ENCODE measurements around the gene DHX30.
A peak's percentile ranks its signal among the peaks of the same experiment; 100 is the strongest.

Gene DHX30

DNA sequence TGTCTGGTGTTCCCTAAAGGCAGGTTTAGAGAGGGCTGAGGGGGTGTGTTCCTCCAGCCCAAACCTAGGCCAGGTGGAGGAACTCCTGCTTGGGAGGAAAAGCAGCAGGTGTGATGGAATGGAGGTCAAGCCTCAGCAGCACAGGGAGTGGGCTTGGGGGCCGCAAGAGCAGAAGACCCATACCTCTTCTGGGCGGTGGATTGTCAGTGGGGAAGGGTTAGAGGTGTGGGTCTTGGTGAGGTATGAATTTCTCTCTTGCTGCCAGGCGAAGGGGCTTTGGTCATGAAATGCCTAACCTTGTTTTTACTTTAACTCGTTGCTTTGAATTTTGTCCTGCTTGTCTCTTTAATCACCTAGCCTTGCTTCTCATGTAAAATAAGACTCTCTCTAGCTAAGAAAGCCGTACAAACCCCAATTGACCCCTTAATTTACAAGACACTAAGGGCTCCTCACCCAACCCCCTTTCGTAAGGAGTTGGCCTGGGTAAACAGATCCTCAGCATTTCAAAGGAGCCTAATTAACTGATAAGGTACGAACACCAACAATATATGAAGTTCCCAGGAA is 38.9 kb downstream of the DHX30 start:
- H3K4me3 ChIP-seq (ENCODE audit: low read length), result no peak overlapping the region
- TF ChIP-seq, protein P1, sequence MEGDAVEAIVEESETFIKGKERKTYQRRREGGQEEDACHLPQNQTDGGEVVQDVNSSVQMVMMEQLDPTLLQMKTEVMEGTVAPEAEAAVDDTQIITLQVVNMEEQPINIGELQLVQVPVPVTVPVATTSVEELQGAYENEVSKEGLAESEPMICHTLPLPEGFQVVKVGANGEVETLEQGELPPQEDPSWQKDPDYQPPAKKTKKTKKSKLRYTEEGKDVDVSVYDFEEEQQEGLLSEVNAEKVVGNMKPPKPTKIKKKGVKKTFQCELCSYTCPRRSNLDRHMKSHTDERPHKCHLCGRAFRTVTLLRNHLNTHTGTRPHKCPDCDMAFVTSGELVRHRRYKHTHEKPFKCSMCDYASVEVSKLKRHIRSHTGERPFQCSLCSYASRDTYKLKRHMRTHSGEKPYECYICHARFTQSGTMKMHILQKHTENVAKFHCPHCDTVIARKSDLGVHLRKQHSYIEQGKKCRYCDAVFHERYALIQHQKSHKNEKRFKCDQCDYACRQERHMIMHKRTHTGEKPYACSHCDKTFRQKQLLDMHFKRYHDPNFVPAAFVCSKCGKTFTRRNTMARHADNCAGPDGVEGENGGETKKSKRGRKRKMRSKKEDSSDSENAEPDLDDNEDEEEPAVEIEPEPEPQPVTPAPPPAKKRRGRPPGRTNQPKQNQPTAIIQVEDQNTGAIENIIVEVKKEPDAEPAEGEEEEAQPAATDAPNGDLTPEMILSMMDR (IDR thresholded peaks at IDR 0.05; ENCODE audit: insufficient read depth, low read depth, low read length, missing control alignments), result no peak

DNA sequence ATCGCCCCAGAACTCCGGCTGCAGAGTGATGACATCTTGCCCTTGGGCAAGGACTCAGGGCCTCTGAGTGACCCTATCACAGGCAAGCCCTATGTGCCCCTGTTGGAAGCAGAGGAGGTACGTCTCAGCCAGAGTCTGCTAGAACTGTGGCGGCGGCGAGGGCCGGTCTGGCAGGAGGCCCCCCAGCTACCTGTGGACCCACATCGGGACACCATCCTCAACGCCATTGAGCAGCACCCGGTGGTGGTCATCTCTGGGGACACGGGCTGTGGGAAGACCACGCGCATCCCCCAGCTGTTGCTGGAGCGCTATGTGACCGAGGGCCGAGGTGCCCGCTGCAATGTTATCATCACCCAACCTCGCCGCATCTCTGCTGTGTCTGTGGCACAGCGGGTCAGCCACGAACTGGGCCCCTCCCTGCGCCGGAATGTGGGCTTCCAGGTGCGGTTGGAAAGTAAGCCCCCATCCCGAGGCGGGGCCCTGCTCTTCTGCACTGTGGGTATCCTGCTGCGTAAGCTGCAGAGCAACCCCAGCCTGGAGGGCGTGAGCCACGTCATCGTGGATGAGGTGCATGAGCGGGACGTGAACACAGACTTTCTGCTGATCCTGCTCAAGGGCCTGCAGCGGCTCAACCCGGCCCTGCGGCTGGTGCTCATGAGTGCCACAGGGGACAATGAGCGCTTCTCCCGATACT is 43.4 kb downstream of the DHX30 start:
- no peak overlapping the region for H3K4me3 ChIP-seq (ENCODE audit: low read length)
- no peak for DNase-seq (ENCODE audit: low read depth)
- TF ChIP-seq, protein P1 (IDR thresholded peaks at IDR 0.05; ENCODE audit: insufficient read depth, low read depth, low read length, missing control alignments), result no peak

More for the DNA sequence above, 38.9 kb downstream of the DHX30 start:
- DNase-seq (ENCODE audit: low read depth), result no peak

DNA sequence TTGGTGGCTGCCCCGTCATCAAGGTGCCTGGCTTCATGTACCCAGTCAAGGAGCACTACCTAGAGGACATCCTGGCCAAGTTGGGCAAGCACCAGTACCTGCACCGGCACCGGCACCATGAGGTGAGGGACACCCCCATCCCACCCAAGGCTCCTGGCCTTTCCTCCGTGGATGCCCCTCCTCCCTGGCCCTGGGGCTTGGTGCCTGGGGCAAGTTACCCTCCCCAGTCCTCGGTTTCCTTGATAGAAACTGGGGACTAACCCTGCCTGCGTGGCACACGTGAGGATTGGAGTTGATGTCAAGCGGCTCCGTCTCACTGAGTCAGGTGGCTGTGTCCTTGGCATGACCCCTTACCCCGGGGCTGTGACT is 43.9 kb downstream of the DHX30 start:
- TF ChIP-seq, protein P1 (IDR thresholded peaks at IDR 0.05; ENCODE audit: insufficient read depth, low read depth, low read length, missing control alignments), result no peak
- no peak overlapping the region for H3K4me3 ChIP-seq (ENCODE audit: low read length)
- DNase-seq (ENCODE audit: low read depth), result no peak

DNA sequence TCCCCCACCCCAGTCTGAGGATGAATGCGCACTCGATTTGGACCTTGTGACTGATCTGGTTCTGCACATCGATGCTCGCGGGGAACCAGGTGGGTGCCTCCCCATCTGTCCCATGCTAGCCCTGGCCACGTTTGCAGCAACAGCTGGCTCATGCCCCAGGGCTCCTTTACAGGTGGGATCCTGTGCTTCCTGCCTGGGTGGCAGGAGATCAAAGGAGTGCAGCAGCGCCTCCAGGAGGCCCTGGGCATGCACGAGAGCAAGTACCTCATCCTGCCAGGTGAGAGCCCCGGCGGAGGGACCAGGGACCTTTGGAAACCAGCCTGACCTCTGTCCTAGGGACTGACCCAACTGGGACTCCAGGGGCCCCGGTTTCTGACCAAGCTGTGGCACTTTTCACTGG is 44.3 kb downstream of the DHX30 start:
- TF ChIP-seq, protein P1 (IDR thresholded peaks at IDR 0.05; ENCODE audit: insufficient read depth, low read depth, low read length, missing control alignments), result no peak
- H3K4me3 ChIP-seq (ENCODE audit: low read length), result no peak overlapping the region
- DNase-seq (ENCODE audit: low read depth), result peak; percentile 29

DNA sequence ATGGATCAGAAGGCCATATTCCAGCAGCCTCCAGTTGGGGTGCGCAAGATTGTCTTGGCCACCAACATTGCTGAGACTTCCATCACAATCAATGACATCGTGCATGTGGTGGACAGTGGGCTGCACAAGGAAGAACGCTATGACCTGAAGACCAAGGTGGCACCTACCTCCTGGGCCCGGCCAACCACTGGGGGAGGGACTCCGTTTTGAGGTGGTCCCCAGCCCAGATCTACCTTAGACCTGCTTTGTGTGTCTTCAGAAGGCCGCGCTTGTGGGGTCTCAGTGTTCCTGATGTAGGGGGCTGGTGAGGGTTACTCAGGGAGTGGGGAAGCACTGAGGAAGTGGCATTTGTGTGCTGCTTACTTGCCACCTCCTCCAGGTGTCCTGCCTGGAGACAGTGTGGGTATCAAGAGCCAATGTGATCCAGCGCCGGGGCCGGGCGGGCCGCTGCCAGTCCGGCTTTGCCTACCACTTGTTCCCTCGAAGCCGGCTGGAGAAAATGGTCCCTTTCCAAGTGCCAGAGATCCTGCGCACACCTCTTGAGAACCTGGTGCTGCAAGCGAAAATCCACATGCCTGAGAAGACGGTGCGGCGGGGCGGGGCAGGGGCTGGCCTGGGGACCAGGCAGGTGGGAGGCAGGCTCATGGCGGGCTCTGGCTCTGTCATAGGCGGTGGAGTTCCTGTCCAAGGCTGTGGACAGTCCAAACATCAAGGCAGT is 45.0 kb downstream of the DHX30 start:
- TF ChIP-seq, protein P1 (IDR thresholded peaks at IDR 0.05; ENCODE audit: insufficient read depth, low read depth, low read length, missing control alignments), result no peak
- H3K4me3 ChIP-seq (ENCODE audit: low read length), result no peak overlapping the region

DNA sequence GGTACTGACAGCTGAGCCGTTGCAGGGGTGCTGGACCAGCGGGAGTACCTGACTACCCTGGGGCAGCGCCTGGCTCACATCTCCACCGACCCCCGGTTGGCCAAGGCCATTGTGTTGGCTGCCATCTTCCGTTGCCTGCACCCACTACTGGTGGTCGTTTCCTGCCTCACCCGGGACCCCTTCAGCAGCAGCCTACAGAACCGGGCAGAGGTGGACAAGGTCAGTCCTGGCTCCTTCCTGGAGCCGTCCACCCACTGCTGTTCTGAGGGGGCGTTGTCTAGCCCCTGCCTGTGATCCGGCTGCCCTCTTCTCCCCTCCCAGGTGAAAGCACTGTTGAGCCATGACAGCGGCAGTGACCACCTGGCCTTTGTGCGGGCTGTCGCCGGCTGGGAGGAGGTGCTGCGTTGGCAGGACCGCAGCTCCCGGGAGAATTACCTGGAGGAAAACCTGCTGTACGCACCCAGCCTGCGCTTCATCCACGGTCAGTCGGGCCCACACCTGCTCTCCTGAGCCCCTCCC is 45.7 kb downstream of the DHX30 start:
- no peak for DNase-seq (ENCODE audit: low read depth)
- TF ChIP-seq, protein P1 (IDR thresholded peaks at IDR 0.05; ENCODE audit: insufficient read depth, low read depth, low read length, missing control alignments), result no peak
- H3K4me3 ChIP-seq (ENCODE audit: low read length), result no peak overlapping the region

More for the DNA sequence above, 45.0 kb downstream of the DHX30 start:
- DNase-seq (ENCODE audit: low read depth), result no peak
